ENCODE data around the gene LNX2. TPM values are rescaled to one million over a fixed set of nuclear protein-coding genes. Genes with fewer than 3 reads are reported as not detected.

Gene LNX2
- total RNA-seq, 3 donors from 2014 or later: 5.9 to 19.3 (median 19.2) TPM

- intact Hi-C loops (cut with DNase I; ENCODE audit: low total_unique reads): no loop called here
- Histone ChIP-seq H3K27me3 (peaks cover 0 to 9% of the 10 kb centered on the region in 2 donors), H3K36me3 (no peaks in the 10 kb centered on the region), H3K4me1 (no peaks in the 10 kb centered on the region), H3K27ac (no peak overlapping the region), H3K4me3 (no peak overlapping the region), H3K9me3 (no peaks in the 10 kb centered on the region)
- no peak for TF ChIP-seq POLR2AphosphoS5 (IDR thresholded peaks at IDR 0.05)
- no peak for TF ChIP-seq CTCF (IDR thresholded peaks at IDR 0.05)
- TF ChIP-seq POLR2A (IDR thresholded peaks at IDR 0.05): no peak
- DNase-seq (ENCODE audit: low spot score in 2 of 2): no peak
These were observed 96.8 kb downstream of the LNX2 start for GRCh38 chr13:27523346-27524073.

- Histone ChIP-seq H3K4me3 (no peak overlapping the region), H3K27ac (no peak overlapping the region), H3K4me1 (no peaks in the 10 kb centered on the region), H3K9me3 (no peaks in the 10 kb centered on the region), H3K27me3 (peaks cover 0 to 8% of the 10 kb centered on the region in 2 donors), H3K36me3 (no peaks in the 10 kb centered on the region)
- TF ChIP-seq CTCF (IDR thresholded peaks at IDR 0.05) (no peak), POLR2A (IDR thresholded peaks at IDR 0.05) (no peak), POLR2AphosphoS5 (IDR thresholded peaks at IDR 0.05) (no peak)
- intact Hi-C loops (cut with DNase I; ENCODE audit: low total_unique reads): no loop called here
- no peak for DNase-seq (ENCODE audit: low spot score in 2 of 2)
These were observed 97.5 kb downstream of the LNX2 start for GRCh38 chr13:27522847-27523246.

- TF ChIP-seq CTCF (IDR thresholded peaks at IDR 0.05) (no peak), POLR2AphosphoS5 (IDR thresholded peaks at IDR 0.05) (no peak), POLR2A (IDR thresholded peaks at IDR 0.05) (no peak)
- DNase-seq (ENCODE audit: low spot score in 2 of 2): no peak
- Histone ChIP-seq H3K27me3 (no peaks in the 10 kb centered on the region), H3K27ac (no peak overlapping the region), H3K4me3 (no peak overlapping the region), H3K36me3 (no peaks in the 10 kb centered on the region), H3K9me3 (no peaks in the 10 kb centered on the region), H3K4me1 (no peaks in the 10 kb centered on the region)
- intact Hi-C loops (cut with DNase I; ENCODE audit: low total_unique reads): no loop called here
These were observed 104.2 kb downstream of the LNX2 start for GRCh38 chr13:27516103-27516502.

GRCh38 chr13:27510082-27510481 is 110.2 kb downstream of the LNX2 start:
- H3K27me3 ChIP-seq: no peaks in the 10 kb centered on the region
- no peak overlapping the region for H3K27ac ChIP-seq
- H3K4me1 ChIP-seq: no peaks in the 10 kb centered on the region
- no peaks in the 10 kb centered on the region for H3K36me3 ChIP-seq
- no peak overlapping the region for H3K4me3 ChIP-seq
- no peaks in the 10 kb centered on the region for H3K9me3 ChIP-seq
- DNase-seq (ENCODE audit: low spot score in 2 of 2): no peak
- intact Hi-C loops (cut with DNase I; ENCODE audit: low total_unique reads): loop anchor here (5.0 kb wide), 1 partner anchor 547 kb away; no protein-coding TSS in a partner anchor
- TF ChIP-seq POLR2AphosphoS5 (IDR thresholded peaks at IDR 0.05) (no peak), POLR2A (IDR thresholded peaks at IDR 0.05) (no peak), CTCF (IDR thresholded peaks at IDR 0.05) (no peak)

- intact Hi-C loops (cut with DNase I; ENCODE audit: low total_unique reads): no loop called here
- Histone ChIP-seq H3K4me3 (no peak overlapping the region), H3K9me3 (no peaks in the 10 kb centered on the region), H3K36me3 (no peaks in the 10 kb centered on the region), H3K27me3 (no peaks in the 10 kb centered on the region), H3K4me1 (no peaks in the 10 kb centered on the region), H3K27ac (no peak overlapping the region)
- no peak for DNase-seq (ENCODE audit: low spot score in 2 of 2)
- no peak for TF ChIP-seq POLR2AphosphoS5 (IDR thresholded peaks at IDR 0.05)
- no peak for TF ChIP-seq POLR2A (IDR thresholded peaks at IDR 0.05)
- no peak for TF ChIP-seq CTCF (IDR thresholded peaks at IDR 0.05)
These were observed 111.5 kb downstream of the LNX2 start for GRCh38 chr13:27508802-27509201.

Measured in breast epithelium (tissue), 4 donors.